ENCODE results near the gene PRR14L.
"Not testable (repeated sequence)": the region's sequence is repeated elsewhere in the genome, so short reads cannot be mapped to it uniquely, and the experiment has no call there.

The PRR14L gene

GRCh38 chr22:31739795-31740201 is 10.1 kb downstream of the PRR14L start:
- no peak for DNase-seq

GRCh38 chr22:31738566-31738965 is 11.4 kb downstream of the PRR14L start:
- DNase-seq = no peak

- DNase-seq = no peak
Measured at GRCh38 chr22:31737932-31738331, 12.0 kb downstream of the PRR14L start.

GRCh38 chr22:31736458-31736857 is 13.5 kb downstream of the PRR14L start:
- DNase-seq = no peak

GRCh38 chr22:31734512-31734911 is 15.4 kb downstream of the PRR14L start:
- DNase-seq = no peak

- no peak for DNase-seq
Measured at GRCh38 chr22:31733580-31734079, 16.3 kb downstream of the PRR14L start.

GRCh38 chr22:31732089-31732829 is 17.7 kb downstream of the PRR14L start:
- no peak for DNase-seq

GRCh38 chr22:31730344-31730711 is 19.6 kb downstream of the PRR14L start:
- DNase-seq = no peak

- no peak for DNase-seq
Measured at GRCh38 chr22:31728857-31729256, 21.1 kb downstream of the PRR14L start.

- no peak for DNase-seq
Measured at GRCh38 chr22:31726692-31727091, 23.2 kb downstream of the PRR14L start.

- no peak for DNase-seq
Measured at GRCh38 chr22:31723723-31724122, 26.2 kb downstream of the PRR14L start.

- DNase-seq = no peak
Measured at GRCh38 chr22:31719850-31720471, 30.0 kb downstream of the PRR14L start.

GRCh38 chr22:31715147-31715778 is 34.7 kb downstream of the PRR14L start:
- no peak for DNase-seq

GRCh38 chr22:31711226-31711625 is 38.7 kb downstream of the PRR14L start:
- not testable (repeated sequence) for DNase-seq

- no peak for DNase-seq
Measured at GRCh38 chr22:31707519-31707918, 42.4 kb downstream of the PRR14L start.

GRCh38 chr22:31695423-31695822 is 54.5 kb downstream of the PRR14L start:
- no peak for DNase-seq

- DNase-seq = not testable (repeated sequence)
Measured at GRCh38 chr22:31694046-31694445, 55.9 kb downstream of the PRR14L start.

GRCh38 chr22:31692186-31692886 is 57.6 kb downstream of the PRR14L start:
- DNase-seq = no peak

GRCh38 chr22:31691408-31691807 is 58.5 kb downstream of the PRR14L start:
- no peak for DNase-seq

GRCh38 chr22:31683181-31684105 is 66.5 kb downstream of the PRR14L start:
- no peak for DNase-seq

- no peak for DNase-seq
Measured at GRCh38 chr22:31682751-31683150, 67.2 kb downstream of the PRR14L start.

All from DMS79 treated with DMSO at 0.1 percent for 48 hours (cell line).